Measurements from ENCODE around the gene C2orf42.

The C2orf42 gene

DNA sequence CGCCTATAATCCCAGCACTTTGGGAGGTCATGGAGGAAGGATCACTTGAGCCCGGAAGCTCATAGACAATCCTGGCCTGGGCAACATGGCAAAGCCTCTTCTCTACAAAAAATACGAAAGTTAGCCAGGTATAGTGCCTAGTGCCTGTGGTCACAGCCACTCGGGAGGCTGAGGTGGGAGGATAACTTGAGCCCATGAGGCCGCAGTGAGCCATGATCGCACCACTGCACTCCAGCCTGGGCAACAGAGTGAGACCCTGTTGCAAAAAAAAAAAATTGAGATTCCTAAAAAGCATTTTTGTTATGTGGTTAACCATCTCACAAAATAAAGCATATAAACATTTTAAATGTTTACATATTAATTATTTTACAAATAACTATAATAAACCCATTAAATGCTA is 89.6 kb downstream of the C2orf42 start:
- Histone ChIP-seq H3K4me3 (ENCODE audit: extremely low read depth, insufficient read depth, low read length, poor library complexity, severe bottlenecking) (no peak overlapping the region), H3K36me3 (ENCODE audit: control insufficient read depth, insufficient read depth, low read length) (no peaks in the 10 kb centered on the region), H3K4me1 (ENCODE audit: control insufficient read depth, insufficient read depth, low read length, poor library complexity, severe bottlenecking) (no peaks in the 10 kb centered on the region), H3K9me3 (ENCODE audit: control insufficient read depth, low read length) (no peaks in the 10 kb centered on the region), H3K27ac (ENCODE audit: low read depth, low read length, severe bottlenecking) (no peak overlapping the region)
- WGBS, 2 experiments (ENCODE audit: insufficient coverage in 2 of 2) = 96 to 100% methylated on average over 5 of the region's 6 CpGs

Measured in mesodermal cell (in vitro differentiated cells).